ENCODE results near the gene RGS7.

- TF ChIP-seq EZH2 (IDR thresholded peaks at IDR 0.05; ENCODE audit: borderline replicate concordance, control insufficient read depth, low read depth, low read length), result no peak
- no peak for TF ChIP-seq CREB1 (IDR thresholded peaks at IDR 0.05; ENCODE audit: low read depth)
- TF ChIP-seq TCF12 (IDR thresholded peaks at IDR 0.05; ENCODE audit: low read depth, low read length), result no peak
These were observed 33.5 kb upstream of the RGS7 start for GRCh38 chr1:241390526-241390925.

Measured in GM12878 (cell line).